K562 (cell line): ENCODE data around the gene ALS2CL.

Experiments
- EZH2 ChIP-seq: IDR thresholded peaks from 2 replicates; pipeline ENCODE4 v1.6.1; 2012; ENCODE audit warnings: low read depth, mild to moderate bottlenecking, inconsistent platforms, low read length, borderline replicate concordance
- PATZ1 ChIP-seq: fragments of 250-450 bp; sonication (Bioruptor Pico); IDR thresholded peaks from 2 replicates; pipeline ENCODE4 v1.5.0; 2020; ENCODE audit warnings: mild to moderate bottlenecking, borderline replicate concordance
- PHF21A ChIP-seq: fragments of 450-650 bp; IDR thresholded peaks from 2 replicates; pipeline ENCODE4 v1.6.1; 2017; ENCODE audit warnings: low read depth, borderline replicate concordance
- SP1 ChIP-seq: sonication (generic); formaldehyde crosslinking; IDR thresholded peaks from 2 replicates; pipeline ENCODE4 v1.8.1; 2022; ENCODE audit warnings: mild to moderate bottlenecking, missing genetic modification reagents
- TAF1 ChIP-seq: IDR thresholded peaks from 2 replicates; pipeline ENCODE4 v1.6.1; 2011; ENCODE audit warnings: mild to moderate bottlenecking, low read length, moderate library complexity; ENCODE audit not compliant: insufficient read depth, control insufficient read depth, severe bottlenecking; ENCODE audit errors: extremely low read depth
- ZFP1 ChIP-seq: fragments of 450-650 bp; formaldehyde crosslinking; IDR thresholded peaks from 2 replicates; pipeline ENCODE4 v1.4.0; 2020; ENCODE audit warnings: mild to moderate bottlenecking, mixed read lengths
- TF ChIP-seq, protein P1 (sequence below), 3 experiments: IDR thresholded peaks in 2 of 3; conservative IDR thresholded peaks in 1 of 3; 2 replicates each; pipeline ENCODE4 v1.5.1; 2011 to 2012; ENCODE audit warnings: low read length in 3 of 3, mild to moderate bottlenecking in 3 of 3, control low read depth in 2 of 3, improper control_type of control experiment in 1 of 3, inconsistent platforms in 1 of 3, low read depth in 1 of 3, mixed read lengths in 1 of 3, moderate library complexity in 1 of 3; ENCODE audit not compliant: insufficient read depth in 2 of 3

- TF ChIP-seq TAF1 (no peak), ZFP1 (CRISPR knock-in tag) (no peak), EZH2 (no peak), PATZ1 (CRISPR knock-in tag) (no peak), PHF21A (no peak), SP1 (CRISPR knock-in tag) (no peak)
- TF ChIP-seq, protein P1, sequence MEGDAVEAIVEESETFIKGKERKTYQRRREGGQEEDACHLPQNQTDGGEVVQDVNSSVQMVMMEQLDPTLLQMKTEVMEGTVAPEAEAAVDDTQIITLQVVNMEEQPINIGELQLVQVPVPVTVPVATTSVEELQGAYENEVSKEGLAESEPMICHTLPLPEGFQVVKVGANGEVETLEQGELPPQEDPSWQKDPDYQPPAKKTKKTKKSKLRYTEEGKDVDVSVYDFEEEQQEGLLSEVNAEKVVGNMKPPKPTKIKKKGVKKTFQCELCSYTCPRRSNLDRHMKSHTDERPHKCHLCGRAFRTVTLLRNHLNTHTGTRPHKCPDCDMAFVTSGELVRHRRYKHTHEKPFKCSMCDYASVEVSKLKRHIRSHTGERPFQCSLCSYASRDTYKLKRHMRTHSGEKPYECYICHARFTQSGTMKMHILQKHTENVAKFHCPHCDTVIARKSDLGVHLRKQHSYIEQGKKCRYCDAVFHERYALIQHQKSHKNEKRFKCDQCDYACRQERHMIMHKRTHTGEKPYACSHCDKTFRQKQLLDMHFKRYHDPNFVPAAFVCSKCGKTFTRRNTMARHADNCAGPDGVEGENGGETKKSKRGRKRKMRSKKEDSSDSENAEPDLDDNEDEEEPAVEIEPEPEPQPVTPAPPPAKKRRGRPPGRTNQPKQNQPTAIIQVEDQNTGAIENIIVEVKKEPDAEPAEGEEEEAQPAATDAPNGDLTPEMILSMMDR (IDR thresholded peaks at IDR 0.05 in 2 of 3, conservative IDR thresholded peaks at IDR 0.05 in 1 of 3; ENCODE audit: insufficient read depth in 2 of 3, low read depth in 1 of 3, low read length in 3 of 3) = peak; percentile 42 to 57 (median 47)
Observed at GRCh38 chr3:46674031-46674845, 19.2 kb downstream of the ALS2CL start.
